HL-60/S4 (cell line): ENCODE measurements around the gene CLEC10A.

ENCODE experiments used
- in situ Hi-C: fragments of 300-500 bp; cut with MboI; formaldehyde crosslinking; loops from 2 replicates; pipeline ENCODE4 v1.14.3; 2022; ENCODE audit warnings: low sequenced_read_pairs

CLEC10A gene

GRCh38 chr17:7042501-7043181 is 37.4 kb downstream of the CLEC10A start:
- in situ Hi-C loops = loop anchor here (10.0 kb wide), 1 partner anchor 252 kb away; the partner anchor contains the start of gene YBX2

- in situ Hi-C loops = loop anchor here (10.0 kb wide), 1 partner anchor 253 kb away; the partner anchor contains the start of gene YBX2
Measured at GRCh38 chr17:7041607-7042500, 38.2 kb downstream of the CLEC10A start.

DNA sequence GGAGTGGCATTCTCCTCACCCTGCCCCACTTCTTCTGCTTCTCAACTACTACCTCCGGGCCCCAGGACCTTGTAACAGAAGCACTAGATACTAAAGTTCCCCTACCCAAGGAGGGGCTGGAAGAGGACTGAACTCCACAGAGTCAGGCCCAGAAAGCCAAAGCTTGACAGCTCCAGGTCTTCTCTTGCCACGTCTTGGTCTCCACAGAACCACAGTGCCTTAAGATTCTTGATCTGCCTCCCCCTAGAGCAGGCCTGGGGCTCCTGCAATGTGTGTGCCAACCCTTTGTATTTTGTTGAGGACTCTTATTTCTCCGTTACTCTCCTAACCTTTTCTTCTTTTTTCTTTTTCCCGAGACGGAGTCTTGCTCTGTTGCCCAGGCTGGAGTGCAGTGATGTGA is 40.2 kb downstream of the CLEC10A start:
- in situ Hi-C loops = loop anchor here (10.0 kb wide), 1 partner anchor 255 kb away; the partner anchor contains the start of gene YBX2

GRCh38 chr17:7038025-7038862 is 41.8 kb downstream of the CLEC10A start:
- in situ Hi-C loops = no loop called here

GRCh38 chr17:7035591-7036368 is 44.3 kb downstream of the CLEC10A start, which contains the start of gene SLC16A13:
Gene SLC16A13 (plus strand): TSS chr17:7036015. CDS start chr17:7036383, 368 bp downstream.
- in situ Hi-C loops = no loop called here

DNA sequence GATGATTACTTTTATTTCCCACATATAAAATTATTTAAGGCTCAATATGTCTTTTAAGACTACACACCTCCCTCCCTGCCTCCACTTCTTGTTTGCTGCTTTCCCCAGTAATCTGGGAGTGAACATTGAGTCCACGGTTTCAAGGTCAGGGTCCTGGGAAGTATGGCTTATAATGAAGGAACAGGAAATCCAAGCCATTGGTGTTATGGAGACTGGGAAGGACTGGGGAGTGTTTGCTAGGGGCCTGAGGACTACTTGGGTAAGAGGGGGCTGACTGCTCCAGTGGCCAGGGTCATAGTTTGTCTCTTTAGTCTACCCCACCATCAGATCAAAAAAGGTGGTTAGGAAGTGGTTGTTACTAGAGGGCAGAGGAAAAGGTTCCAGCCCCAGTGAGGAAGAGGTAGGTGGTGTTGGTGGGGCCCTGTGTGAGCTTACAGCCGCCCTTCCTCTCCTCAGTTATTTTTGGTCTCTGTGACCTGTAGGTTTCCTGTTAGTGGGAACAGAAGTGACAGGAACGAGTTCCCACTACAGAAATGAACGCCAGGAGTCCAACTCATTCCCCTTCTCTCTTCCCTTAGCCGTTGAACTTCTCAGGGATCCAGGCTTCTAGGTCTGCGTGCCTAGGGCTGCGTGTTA is 45.0 kb downstream of the CLEC10A start:
- in situ Hi-C loops = no loop called here

- in situ Hi-C loops = no loop called here
Measured at GRCh38 chr17:7029659-7030058, 50.4 kb downstream of the CLEC10A start.

GRCh38 chr17:7029096-7029495 is 51.0 kb downstream of the CLEC10A start:
- in situ Hi-C loops = no loop called here

DNA sequence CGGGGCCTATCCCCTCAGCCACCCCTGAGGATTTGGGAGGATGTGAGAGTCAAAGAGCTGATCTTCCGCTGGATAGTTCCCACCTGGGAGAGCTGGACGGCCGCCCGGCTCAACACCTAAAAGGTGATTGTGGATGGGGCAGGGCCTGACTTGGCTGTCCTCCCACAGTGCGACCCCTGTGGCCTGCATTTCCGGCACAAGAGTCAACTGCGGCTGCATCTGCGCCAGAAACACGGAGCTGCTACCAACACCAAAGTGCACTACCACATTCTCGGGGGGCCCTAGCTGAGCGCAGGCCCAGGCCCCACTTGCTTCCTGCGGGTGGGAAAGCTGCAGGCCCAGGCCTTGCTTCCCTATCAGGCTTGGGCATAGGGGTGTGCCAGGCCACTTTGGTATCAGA is 52.7 kb downstream of the CLEC10A start:
- in situ Hi-C loops = no loop called here

DNA sequence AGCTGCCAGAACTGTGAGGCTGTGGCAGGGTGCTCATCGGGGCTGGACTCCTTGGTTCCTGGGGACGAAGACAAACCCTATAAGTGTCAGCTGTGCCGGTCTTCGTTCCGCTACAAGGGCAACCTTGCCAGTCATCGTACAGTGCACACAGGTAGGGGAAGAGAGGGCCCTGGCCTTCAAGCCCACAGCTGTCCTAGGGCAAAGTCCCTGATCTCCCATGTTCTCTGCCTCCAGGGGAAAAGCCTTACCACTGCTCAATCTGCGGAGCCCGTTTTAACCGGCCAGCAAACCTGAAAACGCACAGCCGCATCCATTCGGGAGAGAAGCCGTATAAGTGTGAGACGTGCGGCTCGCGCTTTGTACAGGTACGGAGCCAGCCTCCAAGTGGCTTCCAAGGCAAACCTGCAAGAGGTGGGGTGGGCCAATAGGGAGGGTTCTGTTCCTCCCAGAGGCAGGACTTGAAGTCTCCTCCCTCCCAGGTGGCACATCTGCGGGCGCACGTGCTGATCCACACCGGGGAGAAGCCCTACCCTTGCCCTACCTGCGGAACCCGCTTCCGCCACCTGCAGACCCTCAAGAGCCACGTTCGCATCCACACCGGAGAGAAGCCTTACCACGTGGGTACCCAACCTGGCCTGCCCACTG is 53.5 kb downstream of the CLEC10A start:
- in situ Hi-C loops = no loop called here

DNA sequence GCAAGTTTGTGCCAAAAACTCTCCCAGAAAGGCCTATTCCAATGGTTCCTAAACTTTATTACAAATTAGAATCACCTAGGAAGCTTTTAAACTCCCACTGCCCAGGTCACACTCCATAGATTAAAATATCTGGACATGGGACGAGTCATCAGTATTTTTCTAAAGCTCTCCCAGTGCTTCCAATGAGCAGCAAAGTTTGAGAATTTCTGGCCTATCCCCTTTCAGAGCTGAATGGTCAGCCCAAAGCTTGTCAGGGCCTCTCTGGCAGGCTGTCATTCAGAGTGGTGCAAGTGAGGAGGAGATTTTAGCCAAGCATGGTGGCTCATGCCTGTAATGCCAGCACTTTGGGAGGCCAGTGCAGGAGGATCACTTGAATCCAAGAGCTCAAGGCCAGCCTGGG is 54.8 kb downstream of the CLEC10A start:
- in situ Hi-C loops = no loop called here
